Stomach smooth muscle (tissue), 2 donors: Measurements from ENCODE around the gene CNPY1.

Experiments used
- H3K27ac ChIP-seq: one replicate; pipeline ENCODE4 v1.7.0; 2013; ENCODE audit warnings: mild to moderate bottlenecking, low read length, inconsistent platforms
- H3K27me3 ChIP-seq, 2 donors: one replicate each; pipeline ENCODE4 v1.7.0; 2013; ENCODE audit warnings: low read length in 2 of 2; ENCODE audit not compliant: insufficient read depth in 2 of 2, control insufficient read depth in 1 of 2
- H3K36me3 ChIP-seq, 2 donors: one replicate each; pipeline ENCODE4 v1.7.0; 2013; ENCODE audit warnings: low read length in 2 of 2; ENCODE audit not compliant: control insufficient read depth in 2 of 2, insufficient read depth in 2 of 2
- H3K4me1 ChIP-seq: one replicate; pipeline ENCODE4 v1.7.0; 2013; ENCODE audit warnings: low read length; ENCODE audit not compliant: control insufficient read depth, insufficient read depth
- H3K4me3 ChIP-seq, 2 donors: one replicate each; pipeline ENCODE4 v1.7.0; 2013; ENCODE audit warnings: low read length in 2 of 2
- H3K9ac ChIP-seq, 2 donors: one replicate each; pipeline ENCODE4 v1.7.0; 2013; ENCODE audit warnings: low read length in 2 of 2, mild to moderate bottlenecking in 1 of 2
- H3K9me3 ChIP-seq, 2 donors: one replicate each; pipeline ENCODE4 v1.7.0; 2013; ENCODE audit warnings: low read length in 2 of 2; ENCODE audit not compliant: control insufficient read depth in 2 of 2
- donor health status: healthy.
- donor health status: Pancreatic carcinoma.

Gene CNPY1

DNA sequence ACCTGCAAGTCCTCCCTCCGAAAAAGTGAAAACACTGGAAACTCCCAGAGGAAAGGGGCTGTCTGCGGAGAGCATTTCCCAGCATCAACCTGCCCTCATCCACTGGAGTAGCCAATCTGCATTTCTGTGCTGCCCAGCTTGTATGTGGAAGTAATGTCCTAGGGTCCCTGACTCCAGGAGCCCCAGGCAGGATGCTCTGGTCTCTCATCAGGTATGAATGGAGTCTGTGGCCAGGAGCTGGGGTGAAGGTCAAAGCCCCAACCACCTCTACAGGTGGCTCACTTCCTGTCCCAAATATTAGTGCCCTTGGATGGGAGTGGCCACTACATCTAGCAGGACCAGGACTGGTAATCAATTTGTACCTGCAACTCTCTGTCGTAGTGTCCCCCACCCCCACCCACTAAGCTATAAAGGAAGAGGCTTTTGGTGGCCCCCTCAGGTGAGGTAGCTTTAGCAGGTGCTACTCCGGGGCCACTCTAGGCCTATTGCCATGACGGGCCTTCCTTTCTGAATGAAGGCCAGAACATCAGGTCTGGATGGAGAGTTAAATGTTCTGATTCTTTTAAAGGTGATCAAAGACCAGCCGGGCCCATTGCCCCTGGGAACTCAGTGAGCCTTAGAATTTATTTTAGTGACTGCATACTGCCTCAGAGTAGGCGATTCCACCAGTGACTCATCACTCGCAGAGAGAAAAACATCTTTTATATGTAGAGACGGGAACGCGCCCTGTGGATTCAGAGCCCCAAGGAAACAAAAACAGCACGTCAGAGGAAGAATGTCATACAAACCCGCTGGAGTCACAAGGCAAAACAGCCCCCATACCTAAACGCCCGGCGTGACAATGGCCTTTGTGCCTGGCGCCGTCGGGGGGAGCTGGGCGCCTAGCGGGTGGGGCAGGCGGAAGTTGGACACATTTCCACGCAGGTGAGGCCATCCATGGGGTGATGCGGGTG lies 75.4 kb downstream of the CNPY1 start:
- Histone ChIP-seq H3K9me3 (peaks cover 0 to 4% of the 10 kb centered on the region in 2 donors), H3K27me3 (peaks cover 85 to 91% of the 10 kb centered on the region in 2 donors), H3K9ac (no peak overlapping the region), H3K27ac (no peak overlapping the region), H3K4me1 (peaks cover 23% of the 10 kb centered on the region), H3K36me3 (no peaks in the 10 kb centered on the region), H3K4me3 (no peak overlapping the region)

DNA sequence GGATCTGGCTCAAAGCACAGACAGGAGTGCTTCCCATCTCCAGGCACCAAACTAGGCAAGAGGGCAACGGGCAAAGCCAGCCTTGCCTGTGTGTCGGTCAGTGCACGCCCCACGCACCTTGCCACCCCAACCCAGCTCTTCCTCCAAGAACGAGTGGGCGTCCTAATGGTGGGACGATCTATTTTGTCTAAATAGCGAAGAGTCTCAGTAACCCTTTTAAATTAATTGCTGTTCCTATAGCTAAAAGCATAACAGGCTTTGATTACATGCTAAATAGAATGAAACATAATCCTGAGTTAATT lies 76.2 kb downstream of the CNPY1 start:
- no peaks in the 10 kb centered on the region for H3K36me3 ChIP-seq
- no peak overlapping the region for H3K4me3 ChIP-seq
- H3K27ac ChIP-seq: no peak overlapping the region
- H3K4me1 ChIP-seq: peaks cover 25% of the 10 kb centered on the region
- H3K9ac ChIP-seq: no peak overlapping the region
- H3K9me3 ChIP-seq: no peaks in the 10 kb centered on the region
- H3K27me3 ChIP-seq: peaks cover 87 to 93% of the 10 kb centered on the region in 2 donors

DNA sequence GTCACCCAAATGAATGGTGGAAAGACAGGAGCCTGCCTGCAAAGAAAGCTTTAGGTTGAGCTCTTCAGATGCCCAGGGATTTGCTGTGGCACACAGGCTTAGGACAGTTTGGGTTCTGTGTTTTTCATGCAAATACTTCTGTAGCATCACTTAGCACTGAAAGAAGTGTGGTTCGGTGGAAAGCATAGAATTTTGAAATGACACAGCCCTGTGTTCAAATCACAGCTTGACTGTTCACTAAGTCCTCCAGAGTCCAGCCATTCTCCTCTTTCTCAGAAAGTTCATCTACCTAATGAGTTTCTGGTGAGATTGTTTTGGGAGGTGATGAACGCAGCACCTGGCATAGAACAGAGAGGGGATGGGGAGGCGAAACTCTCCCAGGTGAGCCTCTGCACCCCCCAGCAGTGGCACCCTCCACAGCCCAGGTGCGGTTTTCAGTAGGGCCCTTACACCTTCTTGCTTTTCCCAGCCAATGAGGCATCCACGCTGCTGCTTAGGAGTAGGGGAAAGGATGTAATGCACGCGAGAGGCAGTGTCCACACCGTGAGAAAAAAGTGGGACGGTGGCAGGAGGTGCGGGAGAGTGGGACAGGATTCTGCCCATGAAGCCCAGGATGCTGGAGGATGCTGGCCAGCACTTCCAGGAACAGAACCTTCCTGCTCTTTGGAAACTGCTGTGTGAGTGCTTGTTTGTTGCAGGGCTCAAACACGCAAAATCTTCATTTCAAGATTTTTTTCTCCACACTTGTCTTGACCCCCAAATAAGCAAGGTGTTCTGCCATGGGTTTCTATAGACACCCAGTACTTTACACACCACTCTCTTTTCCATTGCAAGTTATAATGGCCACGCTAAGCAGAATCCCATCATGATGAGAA lies 76.8 kb downstream of the CNPY1 start:
- Histone ChIP-seq H3K4me3 (no peak overlapping the region), H3K36me3 (no peaks in the 10 kb centered on the region), H3K9ac (no peak overlapping the region), H3K4me1 (peaks cover 25% of the 10 kb centered on the region), H3K9me3 (no peaks in the 10 kb centered on the region), H3K27ac (no peak overlapping the region), H3K27me3 (peaks cover 89 to 95% of the 10 kb centered on the region in 2 donors)

DNA sequence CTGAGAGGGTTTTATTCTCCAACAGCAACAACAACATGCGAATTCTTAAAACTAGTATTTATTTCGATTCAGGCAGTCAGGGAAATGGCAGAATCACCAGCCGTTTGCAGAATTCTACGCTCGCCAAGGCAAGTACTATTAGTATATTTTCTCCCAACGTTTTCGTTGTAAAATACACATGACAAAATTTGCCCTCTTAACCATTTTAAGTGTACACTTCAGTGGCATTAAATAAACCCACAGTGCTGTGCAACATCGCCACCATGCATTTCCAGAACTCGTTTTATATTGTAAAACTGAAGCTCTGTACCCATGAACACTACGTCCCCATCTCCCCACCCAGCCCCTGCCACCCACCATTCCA lies 77.6 kb downstream of the CNPY1 start:
- Histone ChIP-seq H3K4me3 (no peak overlapping the region), H3K27me3 (peaks cover 87 to 95% of the 10 kb centered on the region in 2 donors)

DNA sequence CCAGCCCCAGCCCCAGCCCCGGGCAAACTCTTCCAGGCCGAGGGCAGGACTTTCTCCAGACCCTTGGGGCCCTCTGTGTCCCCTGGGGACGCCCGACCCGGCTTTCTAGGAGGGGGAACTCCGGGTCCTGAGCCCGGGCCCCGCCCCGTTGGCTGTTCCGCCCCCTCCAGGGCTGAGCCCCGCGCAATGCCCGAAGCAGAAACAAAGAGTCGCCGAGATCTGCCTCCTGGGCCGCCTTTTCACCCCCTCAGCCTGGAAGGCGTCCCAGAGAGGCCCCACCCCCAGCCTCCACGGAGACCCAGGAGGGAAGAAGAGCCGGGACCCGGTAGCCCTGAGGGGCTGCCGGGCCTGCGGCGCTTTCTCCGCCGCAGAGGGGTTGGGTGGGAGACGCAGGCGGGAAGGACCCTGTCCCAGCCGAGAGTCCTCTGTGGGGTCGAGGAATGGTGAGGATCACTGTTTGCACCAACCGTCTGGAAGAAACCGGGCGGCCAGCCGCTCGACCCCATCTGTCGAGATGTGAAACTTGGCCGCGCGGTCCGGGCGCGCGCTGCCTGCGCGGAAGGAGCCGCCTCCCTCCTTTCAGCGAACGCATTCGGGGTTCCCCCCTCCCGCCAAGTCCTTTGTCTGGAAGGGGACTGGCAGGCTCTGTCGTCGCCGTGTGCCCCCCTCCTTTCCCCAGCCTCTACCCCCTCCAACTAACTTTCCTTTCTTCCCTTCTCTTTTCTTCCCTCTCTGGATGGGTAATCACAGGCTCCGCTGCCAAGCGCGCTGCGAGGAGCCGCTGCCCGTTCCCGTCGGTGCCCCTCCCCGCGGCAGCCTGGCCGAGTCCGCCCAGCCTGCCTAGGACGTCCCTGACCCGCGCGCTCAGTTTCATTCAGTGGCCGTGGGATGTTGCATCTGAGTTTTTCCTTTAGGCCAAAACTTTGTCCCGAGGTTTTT lies 78.2 kb downstream of the CNPY1 start:
- H3K27ac ChIP-seq: no peak overlapping the region
- no peak overlapping the region for H3K9ac ChIP-seq
- peak overlapping the region; percentile 16 to 47 for H3K4me3 ChIP-seq
- peaks cover 87 to 95% of the 10 kb centered on the region in 2 donors for H3K27me3 ChIP-seq
- no peaks in the 10 kb centered on the region for H3K9me3 ChIP-seq
- H3K4me1 ChIP-seq: peaks cover 25% of the 10 kb centered on the region
- H3K36me3 ChIP-seq: no peaks in the 10 kb centered on the region

More for the DNA sequence above, 77.6 kb downstream of the CNPY1 start:
- Histone ChIP-seq H3K27ac (no peak overlapping the region), H3K36me3 (no peaks in the 10 kb centered on the region), H3K4me1 (peaks cover 25% of the 10 kb centered on the region), H3K9me3 (no peaks in the 10 kb centered on the region), H3K9ac (no peak overlapping the region)

DNA sequence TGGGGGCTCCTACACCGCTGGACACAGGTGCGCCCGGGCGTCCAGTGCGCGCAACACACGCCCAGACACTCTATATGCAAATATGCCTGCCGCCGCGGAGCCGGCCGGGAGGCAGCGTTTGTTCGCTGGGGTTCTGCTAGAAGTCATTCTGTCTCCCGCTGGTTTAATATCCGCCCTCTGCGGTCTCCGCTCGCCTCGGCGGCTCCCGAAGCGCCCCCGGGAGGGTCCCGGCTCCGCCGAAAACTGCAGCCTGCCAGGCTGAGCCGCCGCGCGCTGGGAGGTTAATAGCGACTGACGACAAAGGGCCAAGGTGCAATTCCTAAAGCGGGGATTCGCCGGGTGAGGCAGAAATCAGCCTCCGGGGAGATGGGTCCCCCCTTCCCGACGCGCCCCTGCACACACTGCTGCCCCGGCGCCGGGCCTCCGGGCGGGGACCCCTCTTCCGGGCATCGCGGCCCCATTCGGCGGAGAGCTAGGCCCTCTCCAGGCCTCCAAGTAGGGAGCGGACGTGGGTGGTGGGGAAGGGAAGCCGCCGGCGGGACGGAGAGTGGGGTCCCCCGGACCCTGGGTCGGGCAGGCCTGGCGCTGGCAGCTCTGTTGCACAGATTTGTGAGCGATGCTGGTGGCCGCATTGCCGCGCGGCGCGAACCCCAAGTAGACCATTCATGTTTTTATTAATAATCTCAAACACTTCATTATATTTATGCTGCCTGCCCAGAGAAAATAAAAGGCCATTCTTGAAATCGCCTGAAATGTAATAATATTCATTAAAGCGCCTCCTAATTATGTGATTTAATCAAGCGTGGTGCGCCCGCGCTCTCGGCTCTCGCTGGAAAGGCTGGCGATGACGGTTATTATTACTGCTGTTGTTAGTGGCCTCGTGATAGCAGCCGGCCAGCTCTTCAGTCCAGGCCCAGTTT lies 79.3 kb downstream of the CNPY1 start:
- H3K27ac ChIP-seq: no peak overlapping the region
- H3K9me3 ChIP-seq: no peaks in the 10 kb centered on the region
- peaks cover 25% of the 10 kb centered on the region for H3K4me1 ChIP-seq
- H3K36me3 ChIP-seq: no peaks in the 10 kb centered on the region
- H3K9ac ChIP-seq: no peak overlapping the region
- H3K27me3 ChIP-seq: peaks cover 91 to 96% of the 10 kb centered on the region in 2 donors
- H3K4me3 ChIP-seq: peak overlapping the region in 1 of 2 donors; percentile 16

DNA sequence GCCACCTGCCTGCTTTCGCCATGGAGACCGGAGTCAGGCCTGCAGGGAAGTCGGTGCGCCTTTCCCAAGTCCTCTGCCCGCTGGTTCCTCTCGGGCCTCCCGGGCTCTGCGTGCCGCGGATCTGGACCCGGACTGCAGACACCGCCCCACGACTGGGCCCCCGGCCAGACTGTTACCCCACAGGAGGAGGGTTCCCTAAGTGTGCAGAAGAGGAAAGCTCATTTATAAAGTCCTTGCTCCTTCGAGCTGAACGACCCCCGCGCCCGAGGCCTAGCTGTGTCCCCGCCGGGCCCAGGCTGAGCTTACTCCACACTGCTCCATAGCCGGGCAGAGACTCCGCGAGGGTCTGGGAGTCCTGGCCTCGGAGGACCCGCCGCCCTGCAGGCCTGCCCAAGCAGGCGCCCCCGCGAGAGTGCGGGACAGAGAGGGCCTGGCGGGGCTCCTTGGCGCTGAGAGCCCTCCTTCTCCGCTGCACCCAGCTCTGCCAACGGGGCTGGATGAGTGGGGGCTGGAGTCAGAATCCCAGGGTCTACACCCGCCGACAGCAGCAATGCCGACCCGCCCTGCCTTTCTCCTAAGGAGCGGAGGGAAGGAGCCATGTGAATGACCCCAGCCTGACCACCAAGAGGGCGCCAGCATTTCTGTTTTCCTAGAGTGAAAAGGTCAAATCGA lies 80.1 kb downstream of the CNPY1 start:
- no peak overlapping the region for H3K27ac ChIP-seq
- H3K9me3 ChIP-seq: no peaks in the 10 kb centered on the region
- peaks cover 92 to 96% of the 10 kb centered on the region in 2 donors for H3K27me3 ChIP-seq
- H3K4me1 ChIP-seq: peaks cover 25% of the 10 kb centered on the region
- H3K4me3 ChIP-seq: peak overlapping the region in 1 of 2 donors; percentile 16
- H3K9ac ChIP-seq: no peak overlapping the region
- no peaks in the 10 kb centered on the region for H3K36me3 ChIP-seq

DNA sequence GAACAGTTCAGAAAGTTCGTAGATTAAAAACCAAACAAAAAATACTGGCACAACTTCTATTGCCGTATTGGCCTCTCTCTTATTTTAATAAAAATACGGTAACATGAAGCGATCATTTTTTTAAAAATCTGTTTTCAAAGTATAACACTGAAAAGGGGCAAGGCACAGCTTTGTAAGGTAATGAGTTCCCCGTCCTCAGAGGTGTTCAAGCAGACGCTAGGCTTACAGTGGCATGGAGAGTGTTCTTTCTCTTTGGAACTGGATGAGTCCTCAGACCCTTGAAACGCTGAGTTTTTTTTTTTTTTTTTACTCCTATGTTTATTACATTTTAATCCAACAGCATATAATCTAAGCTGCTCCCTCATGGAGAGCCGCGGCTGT lies 80.6 kb downstream of the CNPY1 start:
- H3K36me3 ChIP-seq: no peaks in the 10 kb centered on the region
- no peak overlapping the region for H3K27ac ChIP-seq
- no peak overlapping the region for H3K4me3 ChIP-seq
- no peaks in the 10 kb centered on the region for H3K9me3 ChIP-seq
- peaks cover 25% of the 10 kb centered on the region for H3K4me1 ChIP-seq
- H3K27me3 ChIP-seq: peaks cover 92 to 96% of the 10 kb centered on the region in 2 donors
- no peak overlapping the region for H3K9ac ChIP-seq

DNA sequence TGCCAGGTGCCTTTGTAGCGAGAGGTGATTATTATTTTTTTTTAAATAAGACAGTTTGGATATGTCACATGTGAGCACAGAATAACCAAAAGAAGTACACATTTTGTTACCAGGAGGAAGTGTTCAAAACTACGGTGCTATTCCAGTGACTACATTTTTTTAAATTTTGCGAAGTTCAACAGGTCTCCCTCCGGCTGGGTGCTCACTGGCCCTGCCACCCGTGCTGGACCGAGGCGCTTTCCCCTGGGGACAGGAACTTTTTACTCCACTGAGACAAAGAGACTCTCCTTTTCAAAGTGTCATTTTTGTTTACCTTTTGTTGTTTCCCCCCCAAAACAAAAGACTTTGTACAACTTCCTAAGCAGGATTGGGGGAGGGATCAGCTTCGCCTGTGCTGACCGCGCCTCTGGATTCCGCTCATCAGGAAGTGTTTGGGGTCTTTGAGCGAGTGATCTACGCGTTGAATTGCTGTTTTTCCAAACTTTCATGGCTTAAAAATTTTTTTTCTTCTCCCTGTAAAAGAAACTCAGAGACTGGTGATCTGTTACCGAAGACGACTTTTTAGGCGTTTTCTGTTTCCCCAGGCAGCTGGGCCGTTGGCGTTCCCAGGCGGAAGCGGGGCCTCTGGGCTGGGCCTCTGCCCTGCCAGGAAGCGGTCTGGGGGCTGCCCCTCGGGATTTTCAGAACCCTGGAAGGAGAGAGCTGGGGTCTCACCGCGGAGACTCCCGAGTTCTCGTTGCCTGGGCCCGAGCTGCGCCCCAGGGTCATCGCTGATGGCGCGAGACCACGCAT lies 81.2 kb downstream of the CNPY1 start:
- Histone ChIP-seq H3K27ac (no peak overlapping the region), H3K36me3 (no peaks in the 10 kb centered on the region), H3K9me3 (no peaks in the 10 kb centered on the region), H3K9ac (no peak overlapping the region), H3K4me1 (peaks cover 23% of the 10 kb centered on the region), H3K27me3 (peaks cover 90 to 99% of the 10 kb centered on the region in 2 donors), H3K4me3 (no peak overlapping the region)
